ENCODE results near the gene ADRA2A.

The ADRA2A gene

GRCh38 chr10:111076682-111077478, at the start of gene ADRA2A:
TSS of gene ADRA2A (plus strand) at chr10:111077029. CDS start at chr10:111077997, 968 bp downstream.
- TF ChIP-seq ZFX (IDR thresholded peaks at IDR 0.05), result no peak
- TF ChIP-seq CTCF (conservative IDR thresholded peaks at IDR 0.05), result no peak; the same call in 1 of the 2 replicates
- no peak within 1 kb of the TSS for H3K27ac ChIP-seq

- no peak for TF ChIP-seq CTCF (conservative IDR thresholded peaks at IDR 0.05)
- no peak for TF ChIP-seq ZFX (IDR thresholded peaks at IDR 0.05)
- H3K27ac ChIP-seq, result no peak overlapping the region
Observed at GRCh38 chr10:111030042-111030750, 46.6 kb upstream of the ADRA2A start.

GRCh38 chr10:111034598-111035310, 42.1 kb upstream of the ADRA2A start:
- TF ChIP-seq ZFX (IDR thresholded peaks at IDR 0.05), result no peak
- TF ChIP-seq CTCF (conservative IDR thresholded peaks at IDR 0.05), result no peak
- no peak overlapping the region for H3K27ac ChIP-seq

- H3K27ac ChIP-seq, result no peak overlapping the region
- TF ChIP-seq CTCF (conservative IDR thresholded peaks at IDR 0.05) (no peak), ZFX (IDR thresholded peaks at IDR 0.05) (no peak)
Observed at GRCh38 chr10:111035542-111035941, 41.3 kb upstream of the ADRA2A start.

GRCh38 chr10:111037858-111038257, 39.0 kb upstream of the ADRA2A start:
- H3K27ac ChIP-seq, result no peak overlapping the region
- TF ChIP-seq ZFX (IDR thresholded peaks at IDR 0.05) (no peak), CTCF (conservative IDR thresholded peaks at IDR 0.05) (peak; percentile 39)

- H3K27ac ChIP-seq, result no peak overlapping the region
- TF ChIP-seq ZFX (IDR thresholded peaks at IDR 0.05) (no peak), CTCF (conservative IDR thresholded peaks at IDR 0.05) (no peak)
Observed at GRCh38 chr10:111039522-111039921, 37.3 kb upstream of the ADRA2A start.

Measured in C4-2B (cell line).